Fibroblast of skin of abdomen (primary cell): Measurements from ENCODE around the gene INPP5A. TPM values are rescaled to one million over a fixed set of nuclear protein-coding genes. Genes with fewer than 3 reads are reported as not detected.
"Not testable (repeated sequence)": the region's sequence is repeated elsewhere in the genome, so short reads cannot be mapped to it uniquely, and the experiment has no call there.

Experiments used
- DNase-seq: peaks from one replicate; pipeline ENCODE4 v3.0.0-alpha.2; 2013
- polyA plus RNA-seq, 2 experiments: library from polyadenylated mRNA; unstranded; fragments of 120-200 nt; gene quantifications; one replicate each; pipeline ENCODE4 v1.2.1, GENCODE V29; 2013; ENCODE audit not compliant: insufficient read length in 2 of 2

Gene INPP5A, protein sequence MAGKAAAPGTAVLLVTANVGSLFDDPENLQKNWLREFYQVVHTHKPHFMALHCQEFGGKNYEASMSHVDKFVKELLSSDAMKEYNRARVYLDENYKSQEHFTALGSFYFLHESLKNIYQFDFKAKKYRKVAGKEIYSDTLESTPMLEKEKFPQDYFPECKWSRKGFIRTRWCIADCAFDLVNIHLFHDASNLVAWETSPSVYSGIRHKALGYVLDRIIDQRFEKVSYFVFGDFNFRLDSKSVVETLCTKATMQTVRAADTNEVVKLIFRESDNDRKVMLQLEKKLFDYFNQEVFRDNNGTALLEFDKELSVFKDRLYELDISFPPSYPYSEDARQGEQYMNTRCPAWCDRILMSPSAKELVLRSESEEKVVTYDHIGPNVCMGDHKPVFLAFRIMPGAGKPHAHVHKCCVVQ
- polyA plus RNA-seq (2013, experiment 1 of 2; ENCODE audit: insufficient read length) = 23.6 TPM
- 25.4 TPM for polyA plus RNA-seq (2013, experiment 2 of 2; ENCODE audit: insufficient read length)

DNA sequence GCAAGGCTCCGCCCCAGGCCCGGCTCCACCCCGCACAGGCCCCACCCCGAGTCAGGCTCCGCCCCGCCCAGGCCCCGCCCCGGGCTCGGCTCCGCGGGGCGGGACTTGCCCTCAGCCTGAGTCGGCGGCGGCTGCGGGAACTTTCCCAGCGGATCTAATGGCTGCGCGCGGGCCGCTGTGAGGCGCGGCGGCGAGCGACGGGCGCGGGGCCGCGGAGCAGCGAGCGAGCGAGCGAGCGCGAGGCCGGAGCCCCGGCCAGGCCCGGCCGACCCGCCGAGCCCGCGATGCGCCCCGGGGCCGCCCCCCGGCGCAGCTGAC is at the start of gene INPP5A:
TSS of gene INPP5A (plus strand) at position 104 of the 318 bp plus-strand sequence. CDS start 310 bp downstream, outside the sequence.
- DNase-seq = no peak

DNA sequence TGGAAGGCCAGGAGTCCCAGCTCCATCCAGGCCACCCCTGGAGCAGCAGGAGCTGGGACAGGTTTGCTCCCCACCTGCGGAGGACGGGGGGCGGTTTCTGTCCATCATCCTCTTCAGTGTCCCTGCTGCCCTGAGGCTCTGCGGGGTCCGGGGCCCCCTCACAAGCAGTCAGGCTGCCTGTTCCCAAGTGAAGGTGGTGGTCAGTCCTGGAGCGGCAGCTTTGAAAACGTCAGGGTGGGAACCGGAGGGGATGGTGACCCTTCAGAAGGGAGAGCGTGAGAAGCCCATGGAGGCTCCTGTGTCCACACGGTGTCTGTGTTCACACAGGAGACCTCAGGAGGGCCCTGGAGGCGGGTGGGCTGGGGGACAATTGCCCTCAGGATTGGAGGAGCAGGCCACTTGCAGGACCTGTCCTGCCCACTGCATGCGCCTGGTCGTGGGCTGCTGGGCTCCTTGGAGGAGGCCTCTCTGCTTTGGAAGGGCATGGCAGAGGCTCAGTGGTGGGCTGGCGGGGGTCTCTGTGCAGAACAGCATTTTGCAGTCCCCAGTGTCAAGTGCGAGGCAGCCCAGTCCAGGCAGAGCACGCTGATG is 49.3 kb upstream of the INPP5A start:
- no peak for DNase-seq

DNA sequence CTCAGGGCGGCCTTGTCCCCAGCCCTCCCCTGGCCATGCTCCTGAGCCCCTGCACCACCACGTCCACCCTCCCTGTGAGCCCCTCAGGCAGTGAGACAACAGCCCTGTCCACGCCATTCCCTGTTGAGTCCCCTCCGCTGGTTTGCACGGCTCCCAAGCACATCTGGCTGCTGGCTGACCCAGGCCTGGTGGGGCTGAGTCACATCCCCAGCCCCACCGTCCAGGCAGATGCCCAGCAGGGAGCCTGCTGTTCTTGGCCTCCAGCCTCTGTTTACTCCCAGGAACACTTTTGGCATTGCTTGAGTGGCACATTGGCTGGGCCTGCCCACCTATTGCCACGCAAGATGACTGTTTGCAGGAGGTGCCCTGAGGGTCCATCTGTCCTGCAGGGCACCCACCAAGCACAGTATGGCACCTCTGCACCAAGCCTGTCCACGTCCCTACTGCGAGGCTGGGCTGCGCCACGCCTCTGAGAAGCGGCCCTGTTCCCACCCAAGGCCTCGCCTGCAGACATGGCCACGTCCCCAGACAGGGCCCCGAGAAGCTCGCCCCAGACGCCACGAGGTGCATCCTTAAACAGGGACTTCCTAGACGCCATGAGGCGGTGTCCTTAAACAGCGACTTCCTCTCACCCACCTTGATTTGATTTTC is 48.4 kb upstream of the INPP5A start:
- no peak for DNase-seq

DNA sequence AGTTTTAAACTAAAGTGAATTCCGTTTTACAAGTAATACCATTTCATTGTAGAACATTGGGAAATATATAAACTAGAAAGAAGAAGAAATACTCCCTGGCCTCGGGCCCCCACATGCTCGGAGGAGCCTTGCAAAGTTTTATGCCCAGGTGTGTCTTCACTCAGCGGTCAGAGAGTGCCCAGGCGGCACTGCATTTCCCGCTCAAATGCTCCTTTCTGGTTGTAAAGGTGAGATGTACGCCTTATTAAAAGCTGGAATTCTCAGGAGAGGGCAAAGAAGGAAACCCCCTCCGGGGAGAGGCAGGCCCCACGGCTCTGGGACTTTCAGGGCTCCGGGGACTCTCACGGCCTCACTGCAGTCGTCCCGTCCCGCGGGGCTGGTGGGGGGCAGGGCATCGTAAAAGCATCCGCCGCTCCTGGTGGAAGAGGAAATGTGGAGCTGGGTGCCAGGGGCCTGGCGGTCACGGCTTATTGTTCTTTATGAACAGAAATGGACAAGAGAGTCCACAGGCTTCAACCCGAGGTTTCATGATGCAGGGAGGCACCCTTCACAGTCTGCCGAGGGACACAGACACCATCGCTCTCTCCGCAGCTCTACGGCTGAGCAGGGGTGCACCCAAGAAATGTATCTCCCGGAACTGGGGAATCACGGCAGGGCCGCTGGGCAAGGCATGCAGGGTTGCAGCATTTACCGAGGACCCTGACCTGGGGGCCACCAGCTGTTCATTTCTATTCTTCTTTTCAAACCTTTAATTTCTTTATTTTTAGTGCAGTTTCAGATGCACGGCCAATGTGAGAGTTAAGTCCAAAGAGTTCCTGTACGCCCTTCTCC is 47.7 kb upstream of the INPP5A start:
- no peak for DNase-seq

DNA sequence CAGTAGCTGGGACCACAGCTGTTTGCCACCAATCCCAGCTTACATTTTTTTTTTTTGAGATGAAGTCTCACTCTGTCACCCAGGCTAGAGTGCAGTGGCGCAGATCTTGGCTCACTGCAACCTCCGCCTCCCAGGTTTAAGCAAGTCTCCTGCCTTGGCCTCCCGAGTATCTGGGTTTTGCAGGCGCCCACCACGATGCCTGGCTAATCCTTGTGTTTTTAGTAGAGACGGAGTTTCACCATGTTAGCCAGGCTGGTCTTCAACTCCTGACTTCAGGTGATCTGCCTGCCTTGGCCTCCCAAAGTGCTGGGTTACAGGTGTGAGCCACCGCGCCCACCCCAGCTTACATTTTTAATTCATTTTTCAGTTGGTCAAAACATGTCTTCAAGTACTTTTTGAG is 46.1 kb upstream of the INPP5A start:
- not testable (repeated sequence) for DNase-seq

DNA sequence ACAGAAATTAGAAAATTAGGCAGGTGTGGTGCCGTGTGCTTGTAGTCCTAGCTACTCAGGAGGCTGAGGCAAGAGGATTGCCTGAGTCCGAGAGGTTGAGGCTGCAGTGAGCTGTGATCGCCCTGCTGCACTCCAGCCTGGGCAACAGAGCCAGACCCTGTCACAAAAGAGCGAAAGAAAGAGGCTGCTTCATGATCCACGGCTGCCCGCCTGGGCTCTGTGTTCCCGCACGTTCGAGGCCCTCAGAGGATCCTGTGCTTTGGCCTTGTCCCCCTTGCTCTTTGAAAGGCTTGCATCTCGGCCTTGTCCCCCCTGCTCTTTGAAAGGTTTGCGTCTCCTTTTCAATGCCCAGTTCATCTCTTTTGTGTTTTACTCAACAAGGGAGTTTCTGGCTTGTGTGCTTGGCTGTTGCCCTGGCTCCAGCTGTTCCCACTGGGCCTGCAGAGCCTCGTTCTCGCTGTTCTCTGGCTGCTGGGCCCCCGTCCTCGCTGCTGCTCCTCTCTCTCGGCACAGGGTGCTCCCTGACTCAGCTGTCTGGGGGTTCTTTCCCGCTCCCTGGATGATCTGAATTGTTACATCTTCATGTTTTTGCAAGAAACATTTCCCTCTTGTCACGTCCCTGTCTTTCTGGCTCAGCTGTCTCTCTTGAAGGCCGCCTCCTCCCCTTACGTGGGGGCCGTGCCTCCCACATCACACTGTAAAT is 45.1 kb upstream of the INPP5A start:
- no peak for DNase-seq

DNA sequence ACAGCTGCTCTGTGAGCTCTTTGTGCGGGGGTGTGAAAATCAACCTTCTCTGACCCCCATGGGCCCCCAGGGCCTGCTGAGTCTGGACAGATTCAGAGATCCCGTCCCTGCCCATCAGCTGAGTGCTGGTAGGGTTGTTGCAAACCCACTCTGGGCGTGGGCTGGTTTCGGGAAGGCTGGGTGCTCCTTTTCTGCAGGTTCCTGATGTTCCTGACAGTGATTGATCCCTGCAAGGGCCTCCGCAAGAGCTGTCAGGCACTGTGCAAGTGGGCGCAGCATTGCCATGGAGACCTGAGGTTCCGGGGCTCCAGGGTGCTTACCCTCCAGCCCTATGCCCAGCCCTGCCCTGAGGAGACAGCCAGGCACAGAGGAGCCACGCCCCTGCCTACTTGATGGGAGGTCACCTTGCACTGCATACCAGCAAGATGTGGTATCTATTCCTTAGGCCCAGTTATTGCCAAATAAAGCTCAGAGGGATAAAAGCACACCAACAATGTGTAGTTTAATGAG is 44.3 kb upstream of the INPP5A start:
- no peak for DNase-seq

DNA sequence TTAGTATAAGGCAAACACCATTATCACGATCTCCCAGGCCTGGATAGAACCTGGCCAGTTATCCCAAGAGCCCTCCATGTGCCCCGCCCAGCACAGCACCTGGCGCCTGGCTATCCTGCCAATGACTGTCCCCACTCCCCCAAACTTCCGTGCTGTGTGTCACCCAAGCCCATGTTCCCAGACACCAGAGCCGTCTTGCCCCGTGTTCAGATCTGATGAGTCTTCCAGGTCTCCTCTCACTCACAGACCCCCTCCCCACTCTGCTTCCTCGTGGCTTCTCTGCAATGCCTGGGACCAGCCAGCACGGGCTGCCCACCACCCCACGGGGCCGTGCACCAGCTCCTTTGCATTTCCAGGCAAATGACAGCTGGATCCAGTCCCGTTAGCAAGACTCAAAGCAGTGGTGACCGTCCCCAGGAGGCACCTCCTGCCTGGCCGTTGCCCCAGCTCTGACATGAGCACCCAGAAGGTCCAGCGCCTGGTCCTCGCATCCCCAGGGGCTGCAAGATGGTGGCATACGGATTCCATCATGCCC is 43.8 kb upstream of the INPP5A start:
- DNase-seq = no peak

DNA sequence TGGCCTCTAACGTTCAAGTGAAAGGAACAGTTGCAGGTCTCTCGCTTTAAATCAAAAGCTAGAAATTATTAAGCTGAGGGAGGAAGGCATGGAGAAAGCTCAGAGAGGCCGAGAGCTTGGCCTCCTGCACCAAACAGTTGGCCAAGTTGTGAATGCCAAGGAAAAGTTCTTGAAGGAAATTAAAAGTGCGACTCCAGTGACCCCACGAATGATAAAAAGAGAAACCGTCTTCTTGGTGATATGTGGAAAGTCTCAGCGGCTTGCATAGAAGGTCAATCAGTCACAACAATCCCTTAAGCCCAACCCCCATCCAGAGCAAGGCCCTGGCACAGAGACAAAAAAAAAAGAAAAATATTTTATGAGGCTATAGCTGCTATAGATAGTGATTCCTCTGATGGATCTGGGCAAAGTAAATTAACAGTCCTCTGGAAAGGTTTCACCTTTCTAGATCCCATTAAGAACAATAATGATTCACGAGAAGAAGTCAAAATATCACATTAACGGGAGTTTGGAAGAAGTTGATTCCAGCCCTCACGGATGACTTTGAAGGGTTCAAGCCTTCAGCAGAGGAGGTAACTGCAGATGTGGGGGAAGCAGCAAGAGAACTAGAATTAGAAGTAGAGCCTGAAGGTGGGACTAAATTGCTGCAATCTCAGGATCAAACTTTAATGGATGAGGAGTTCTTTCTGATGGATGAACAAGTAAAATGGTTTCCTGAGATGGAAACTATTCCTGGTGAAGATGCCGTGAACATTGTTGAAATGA is 42.5 kb upstream of the INPP5A start:
- no peak for DNase-seq

DNA sequence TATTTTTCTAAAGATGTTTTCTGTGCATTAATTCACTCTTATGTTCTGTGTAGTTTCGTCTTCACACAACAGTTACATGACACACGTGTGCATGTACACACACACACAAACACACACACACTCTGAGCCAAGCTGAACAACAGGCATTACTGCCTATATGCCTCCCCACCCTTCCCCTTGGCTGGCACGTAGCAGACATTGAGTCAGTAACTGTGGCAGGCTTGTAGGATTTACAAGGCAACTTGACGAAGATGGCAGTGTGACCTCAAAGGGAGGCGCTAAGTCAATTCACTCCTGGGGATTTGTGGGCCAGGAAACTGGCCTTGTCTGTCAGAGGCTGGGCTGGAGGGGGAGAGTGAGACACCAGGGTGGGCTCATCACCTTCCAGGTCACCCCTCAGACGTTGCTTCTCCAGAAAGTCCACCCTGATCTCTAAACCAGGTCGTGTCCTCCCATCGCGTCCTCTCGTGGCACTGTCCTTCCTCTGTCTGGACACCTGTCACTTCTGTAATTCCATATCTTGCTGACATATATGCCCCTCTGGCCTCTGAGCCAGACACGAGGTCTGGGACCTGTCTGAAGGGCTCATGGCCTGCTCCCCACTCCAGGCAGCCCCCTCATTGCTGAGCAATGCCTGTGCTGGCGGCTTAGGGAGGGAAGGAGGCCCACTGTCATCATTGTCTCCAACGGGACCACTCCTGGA is 41.1 kb upstream of the INPP5A start:
- no peak for DNase-seq

DNA sequence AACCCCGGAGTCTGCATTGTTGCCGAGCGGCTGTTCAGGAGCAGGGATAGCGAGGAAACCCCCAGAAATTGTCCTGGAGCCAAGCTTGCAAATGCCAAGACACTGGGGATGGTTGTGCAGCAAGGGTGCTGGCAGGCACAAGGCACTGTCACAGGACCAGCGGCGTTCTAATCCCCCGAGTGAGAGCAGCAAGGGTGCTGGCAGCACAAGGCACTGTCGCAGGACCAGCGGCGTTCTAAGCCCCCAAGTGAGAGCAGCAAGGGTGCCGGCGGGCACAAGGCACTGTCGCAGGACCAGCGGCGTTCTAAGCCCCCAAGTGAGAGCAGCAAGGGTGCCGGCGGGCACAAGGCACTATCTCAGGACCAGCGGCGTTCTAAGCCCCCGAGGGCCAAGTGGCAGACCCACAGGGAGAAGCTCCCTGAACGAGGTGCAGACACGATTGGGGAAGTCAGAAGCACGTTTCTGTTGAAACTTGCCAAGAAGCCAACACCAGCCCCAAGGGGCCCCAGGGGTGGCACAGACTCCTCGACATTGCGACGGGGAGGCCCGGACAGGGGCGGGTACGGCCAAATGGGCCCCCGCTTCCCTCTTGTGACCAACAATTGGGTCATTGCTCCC is 40.4 kb upstream of the INPP5A start:
- DNase-seq = no peak

DNA sequence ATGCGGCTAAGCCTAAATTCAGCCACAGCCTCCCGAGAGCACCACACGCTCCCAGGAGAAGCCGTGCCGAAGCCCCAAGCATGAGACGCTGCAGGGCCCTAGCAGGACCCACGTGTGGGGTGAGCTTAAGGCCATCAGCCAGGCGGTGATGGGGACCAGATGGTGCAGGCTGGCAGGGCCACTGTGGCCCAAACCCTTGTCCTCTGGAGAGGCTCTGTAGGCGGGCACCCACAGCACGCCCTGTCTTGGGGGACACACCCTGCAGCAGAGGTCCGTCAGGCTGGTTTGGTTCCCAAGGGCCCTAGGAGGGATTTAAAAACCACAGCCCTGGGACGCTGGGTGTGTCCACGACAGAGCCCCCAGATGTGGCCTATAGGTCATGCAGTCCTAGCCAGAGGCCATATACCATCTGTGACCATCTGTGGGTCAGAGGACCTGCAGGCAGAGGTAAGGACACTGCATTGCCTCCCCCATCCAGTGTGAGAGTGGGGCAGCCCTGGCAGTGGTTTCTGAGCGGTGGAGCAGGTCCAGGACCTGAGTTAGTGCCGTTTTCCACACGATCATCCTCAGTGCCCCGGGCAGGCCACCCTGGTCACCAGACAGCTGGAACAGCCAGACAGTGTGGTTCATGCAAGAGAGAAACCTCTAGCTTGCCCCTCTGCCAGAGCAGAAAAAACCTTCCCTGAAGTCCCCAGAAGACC is 39.6 kb upstream of the INPP5A start:
- no peak for DNase-seq

DNA sequence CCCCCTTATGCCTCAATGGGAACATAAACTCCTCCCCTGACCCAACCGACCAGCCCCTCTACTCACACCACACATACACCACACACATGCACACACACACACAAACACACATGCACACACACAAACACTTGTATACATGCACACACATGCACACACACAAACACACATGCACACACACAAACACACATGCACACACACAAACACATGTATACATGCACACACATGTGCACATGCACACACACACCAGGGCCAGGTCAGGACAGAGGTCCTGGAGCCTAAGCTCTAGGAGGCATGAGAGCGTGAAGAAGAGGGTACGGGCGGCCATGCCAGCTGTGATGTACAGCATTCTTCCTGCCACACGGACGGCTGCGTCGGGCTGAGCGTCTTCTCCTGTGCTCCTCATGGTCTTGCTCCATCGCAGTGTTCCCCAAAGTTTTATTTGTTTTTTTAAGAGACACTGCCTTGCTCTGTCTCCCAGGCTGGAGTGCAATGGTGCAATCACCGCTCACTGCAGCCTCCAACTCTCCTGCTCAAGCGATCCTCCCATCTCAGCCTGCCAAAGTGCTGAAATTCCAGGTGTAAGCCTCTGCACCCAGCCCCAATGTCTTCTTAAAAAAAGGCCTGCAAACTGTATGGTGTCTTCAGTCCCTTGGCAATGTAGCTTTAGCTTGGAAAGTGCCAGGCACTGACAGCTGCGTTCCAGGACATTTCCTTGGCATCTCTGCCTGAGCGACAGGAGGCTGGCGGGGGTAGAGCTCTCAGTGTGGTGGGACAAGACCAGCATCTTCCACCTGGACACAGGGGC is 38.8 kb upstream of the INPP5A start:
- no peak for DNase-seq

DNA sequence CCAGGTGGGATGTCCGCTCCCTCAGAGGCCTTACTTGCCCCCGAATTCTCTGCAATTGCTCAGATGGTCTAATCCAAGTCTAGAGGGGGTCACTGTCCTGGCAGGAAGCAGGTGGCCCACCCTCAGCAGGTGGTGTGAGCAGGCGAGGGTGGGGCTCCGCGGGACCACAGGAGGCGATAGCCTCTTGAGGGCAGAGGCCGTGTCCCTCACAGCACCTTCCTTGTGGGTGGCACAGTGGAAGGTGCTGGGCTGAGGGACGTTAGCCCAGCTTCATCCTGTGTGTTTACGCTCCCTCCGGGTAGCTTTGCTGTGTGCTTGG is 38.3 kb upstream of the INPP5A start:
- DNase-seq = no peak

DNA sequence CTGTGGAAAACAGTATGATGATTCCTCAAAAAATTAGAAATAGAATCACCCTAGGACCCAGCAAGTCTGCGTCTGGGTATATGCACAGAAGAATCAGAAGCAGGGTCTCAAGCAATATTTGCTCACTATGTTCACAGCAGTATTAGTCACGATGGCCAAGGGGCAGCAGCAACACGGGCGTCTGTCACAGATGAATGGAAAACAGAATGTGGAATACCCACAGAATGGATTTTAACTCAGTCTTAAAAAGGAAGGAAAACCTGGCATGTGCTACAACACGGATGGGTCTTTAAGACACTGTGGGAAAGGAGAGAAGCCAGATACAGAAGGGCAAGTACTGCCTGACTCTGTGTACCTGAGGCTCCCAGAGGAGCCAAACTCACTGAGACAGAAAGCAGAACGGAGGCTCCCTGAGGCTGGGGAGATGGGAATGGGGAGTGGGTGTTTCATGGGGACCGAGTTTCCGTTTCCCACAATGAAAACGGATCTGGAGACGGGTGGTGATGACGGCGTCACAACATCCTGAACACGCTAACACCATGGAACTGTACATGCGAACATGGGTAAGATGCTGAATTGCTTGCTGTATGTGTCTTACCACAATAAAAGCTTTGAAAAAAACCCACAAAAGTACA is 36.7 kb upstream of the INPP5A start:
- DNase-seq = no peak

DNA sequence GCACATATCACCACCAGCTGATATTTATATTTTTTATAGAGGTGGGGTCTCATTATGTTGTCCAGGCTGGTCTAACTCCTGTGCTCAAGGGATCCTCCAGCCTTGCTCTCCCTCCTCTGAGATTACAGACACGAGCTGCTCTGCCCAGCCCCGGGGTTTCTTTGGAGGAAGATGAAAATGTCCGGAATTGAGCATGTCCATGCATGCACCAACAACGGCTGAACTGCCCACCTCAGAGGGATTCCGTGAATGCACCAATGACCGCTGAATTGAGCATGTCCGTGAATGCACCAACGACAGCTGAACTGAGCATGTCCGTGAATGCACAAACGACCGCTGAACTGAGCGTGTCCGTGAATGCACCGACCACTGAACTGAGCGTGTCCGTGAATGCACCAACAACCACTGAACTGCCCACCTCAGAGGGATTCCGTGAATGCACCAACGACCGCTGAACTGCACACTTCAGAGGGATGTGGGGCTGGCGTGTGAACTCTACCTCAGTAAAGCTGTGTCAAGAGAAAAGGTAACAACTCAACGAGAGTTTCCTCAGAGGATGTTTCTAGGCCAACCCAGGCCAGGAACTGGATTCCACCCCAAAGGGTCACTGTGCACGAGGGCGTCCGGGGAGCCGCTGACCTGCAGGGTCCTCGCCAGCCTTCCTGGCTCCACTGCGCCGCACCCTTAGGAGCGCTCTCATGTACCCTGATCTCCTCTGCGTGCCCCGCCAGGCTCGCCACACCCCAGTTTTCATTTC is 34.9 kb upstream of the INPP5A start:
- no peak for DNase-seq
